NCI-H1694 treated with DMSO at 0.1 percent for 48 hours (cell line): Measurements from ENCODE around the gene SLC12A7.

Experiments used
- DNase-seq: peaks from one replicate; lab custom pipeline; 2025; lab: John Stamatoyannopoulos, UW

The SLC12A7 gene

DNA sequence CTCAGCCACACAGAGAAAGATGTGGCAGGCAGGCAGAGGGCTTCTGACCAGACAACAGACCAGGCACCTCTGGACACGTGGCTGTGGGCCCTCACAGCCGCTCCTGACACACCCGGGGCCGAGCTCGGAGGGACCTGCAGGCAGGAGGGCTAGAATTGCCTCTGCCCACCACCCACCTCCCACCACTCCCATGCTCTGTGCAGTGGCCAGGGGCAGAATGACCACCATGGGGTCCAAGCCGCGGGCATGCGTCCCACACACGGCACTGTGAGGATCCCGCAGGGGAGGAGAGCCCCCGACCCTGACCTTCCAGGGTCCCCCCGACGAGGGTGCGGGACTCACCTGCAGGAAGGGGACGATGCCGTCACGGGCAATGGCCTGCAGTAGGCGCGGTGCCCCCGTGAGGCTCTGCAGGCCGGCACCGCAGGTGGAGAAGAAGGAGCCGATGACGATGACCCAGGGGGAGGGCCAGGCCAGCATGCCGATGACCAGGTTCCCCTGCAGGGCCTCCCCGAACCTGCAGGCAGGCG lies 34.3 kb downstream of the SLC12A7 start:
- no peak for DNase-seq

GRCh38 chr5:1077026-1077425 lies 34.8 kb downstream of the SLC12A7 start:
- no peak for DNase-seq

DNA sequence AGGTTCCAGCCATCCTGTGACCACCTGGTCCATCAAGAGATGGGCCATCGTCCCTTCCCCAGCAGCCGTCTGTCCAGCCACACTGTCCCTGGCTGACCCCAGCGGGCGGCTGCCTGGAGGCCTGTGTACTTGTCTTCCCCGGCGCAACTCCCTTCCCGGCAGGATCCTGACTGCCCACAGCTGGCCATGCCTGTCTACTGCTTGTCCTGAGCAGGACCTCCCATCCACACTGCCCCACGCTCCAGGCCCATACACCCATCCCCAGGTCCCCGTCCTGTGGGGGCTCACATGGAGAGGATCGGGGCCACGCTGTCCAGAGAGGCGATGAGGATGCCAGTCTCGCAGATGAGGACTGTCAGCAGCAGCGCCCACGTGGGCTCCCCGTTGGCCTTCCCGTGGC lies 35.5 kb downstream of the SLC12A7 start:
- DNase-seq, result no peak

- no peak for DNase-seq
Observed at GRCh38 chr5:1075931-1076330, 35.9 kb downstream of the SLC12A7 start.

GRCh38 chr5:1075555-1075881 lies 36.3 kb downstream of the SLC12A7 start:
- no peak for DNase-seq

- DNase-seq, result no peak
Observed at GRCh38 chr5:1074816-1075554, 36.9 kb downstream of the SLC12A7 start.

- no peak for DNase-seq
Observed at GRCh38 chr5:1074226-1074625, 37.6 kb downstream of the SLC12A7 start.

DNA sequence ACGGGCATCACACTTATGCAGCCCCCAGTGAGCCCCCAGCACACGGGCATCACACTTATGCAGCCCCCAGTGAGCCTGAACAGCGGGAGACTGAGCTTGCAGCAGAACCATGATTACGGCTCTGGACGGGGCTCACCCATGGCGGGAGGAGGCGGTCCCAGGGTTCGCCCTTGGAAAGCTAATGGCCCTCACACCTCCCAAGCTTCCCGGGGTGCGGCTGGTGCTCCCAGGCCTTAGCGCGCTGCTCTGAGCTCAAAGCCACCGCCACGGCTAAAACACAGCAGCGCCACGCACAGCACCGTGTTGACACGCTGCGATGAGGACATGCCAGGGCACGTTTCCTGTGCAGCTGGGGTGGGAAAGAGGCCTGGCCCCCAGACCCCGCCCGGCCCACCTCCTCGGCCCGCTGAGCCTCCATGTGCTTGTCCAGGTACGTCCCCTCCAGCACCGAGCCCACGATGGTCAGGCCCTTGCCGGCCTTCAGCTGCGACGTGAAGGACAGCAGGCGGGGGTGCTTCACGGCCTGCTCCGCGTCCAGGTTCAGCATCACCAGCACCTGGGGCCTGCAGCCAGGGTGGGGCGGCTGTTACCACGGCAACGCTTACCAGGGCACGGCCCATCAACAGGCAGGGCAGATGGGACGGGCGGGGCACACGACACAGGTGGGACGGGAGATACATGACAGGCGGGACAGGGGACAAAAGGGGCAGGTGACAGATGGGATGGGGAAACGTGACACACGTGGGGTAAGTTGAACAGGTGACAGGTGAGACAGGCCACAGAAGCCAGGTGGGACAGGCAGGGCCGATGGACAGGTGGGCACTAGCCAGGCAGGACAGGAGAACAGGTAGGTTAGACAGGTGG lies 38.4 kb downstream of the SLC12A7 start:
- no peak for DNase-seq

DNA sequence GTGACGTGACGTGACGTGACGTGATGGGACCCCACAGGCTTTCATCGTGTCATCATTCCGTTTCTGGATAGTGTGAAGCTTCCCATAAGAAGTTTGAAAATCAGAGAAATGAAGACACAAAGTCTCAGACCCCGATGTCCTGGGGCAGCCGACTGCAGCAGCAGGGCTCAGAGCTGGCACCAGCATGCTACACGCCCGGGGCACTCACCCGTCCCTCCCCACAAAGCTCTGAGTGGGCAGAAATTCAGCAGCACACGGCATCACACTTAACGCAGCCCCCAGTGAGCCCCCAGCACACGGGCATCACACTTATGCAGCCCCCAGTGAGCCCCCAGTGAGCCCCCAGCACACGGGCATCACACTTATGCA lies 42.2 kb downstream of the SLC12A7 start:
- DNase-seq, result no peak

DNA sequence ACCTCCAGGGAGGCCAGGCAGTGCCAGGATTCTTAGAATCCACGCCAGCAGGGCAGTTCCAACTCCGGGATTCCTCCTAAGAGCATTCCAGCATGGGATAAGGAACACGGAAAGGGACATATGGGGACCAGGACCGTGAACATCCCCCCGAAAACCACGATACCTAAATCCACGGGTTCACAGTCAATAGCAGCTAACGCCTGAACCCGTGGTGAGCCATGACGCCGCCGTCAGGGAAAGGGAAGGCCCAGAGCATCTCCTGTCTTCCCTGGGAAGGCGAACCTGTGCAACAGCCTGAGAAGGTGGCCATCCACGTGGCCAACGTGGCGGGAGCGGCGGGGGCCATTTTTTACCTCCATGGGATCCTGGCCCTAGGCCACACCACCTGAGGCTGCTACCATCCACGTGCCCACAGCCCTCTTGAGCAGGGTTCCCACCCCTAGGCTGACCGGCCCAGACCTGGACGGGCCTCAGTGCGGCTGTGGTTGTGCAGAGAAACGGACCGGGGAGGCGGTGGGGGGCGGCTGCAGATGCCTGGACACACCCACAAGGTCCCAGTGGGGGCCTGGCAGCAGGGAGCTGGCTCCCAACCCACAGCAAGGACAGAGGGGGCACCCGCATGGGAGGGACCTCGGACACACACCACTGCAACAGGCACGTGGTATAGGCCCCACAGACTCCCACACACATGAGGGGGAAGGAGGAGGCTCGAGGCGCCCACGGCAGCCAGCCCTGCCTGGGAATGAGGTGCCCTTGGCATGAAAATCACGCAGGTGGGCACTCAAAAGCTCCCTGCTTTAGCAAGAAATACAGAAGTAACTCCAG lies 42.8 kb downstream of the SLC12A7 start:
- no peak for DNase-seq

- DNase-seq, result no peak
Observed at GRCh38 chr5:1068204-1068894, 43.5 kb downstream of the SLC12A7 start.

DNA sequence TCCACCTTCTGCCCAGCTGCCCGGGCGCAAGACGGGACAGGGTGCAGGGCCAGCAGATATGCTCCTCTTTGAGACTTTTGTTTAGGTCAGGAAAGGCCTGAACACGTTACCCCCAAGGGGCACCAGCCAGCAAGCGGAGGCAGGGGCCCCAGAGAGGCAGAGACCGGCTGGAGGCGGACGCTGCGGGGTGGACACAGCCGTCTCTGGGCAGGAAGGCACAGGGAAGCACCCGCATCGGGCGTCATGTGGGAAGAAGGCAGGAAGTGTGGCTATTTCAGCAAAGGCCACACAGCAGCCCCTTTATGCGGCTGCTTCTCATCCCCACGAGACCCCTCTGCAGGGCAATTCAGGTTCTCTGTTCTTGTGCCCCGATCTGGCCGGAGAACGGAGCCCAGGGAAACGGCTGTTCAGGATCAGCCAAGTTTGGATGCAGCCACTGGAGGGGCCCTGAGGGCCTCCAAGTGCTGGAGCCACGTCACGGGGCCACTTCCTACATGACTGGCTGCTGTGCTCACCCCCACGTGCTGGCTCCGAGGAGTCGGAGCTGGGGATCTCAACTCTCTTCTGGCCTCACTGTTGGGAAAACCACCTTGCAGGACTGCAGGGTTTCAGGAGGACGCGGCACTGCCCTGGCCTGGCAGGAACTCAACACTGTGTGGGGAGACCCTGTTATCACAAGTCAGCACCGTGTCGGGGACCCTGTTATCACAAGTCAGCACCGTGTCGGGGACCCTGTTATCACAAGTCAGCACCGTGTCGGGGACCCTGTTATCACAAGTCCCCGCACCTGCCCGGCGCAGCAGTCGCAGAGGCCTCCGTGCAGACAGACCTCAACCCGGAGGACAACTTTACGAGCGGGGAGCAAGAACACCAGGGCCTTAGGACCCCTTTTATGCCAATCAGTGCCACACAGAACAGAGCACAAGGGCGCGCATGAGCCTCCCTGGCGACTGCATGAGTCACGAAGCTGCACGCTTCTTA lies 44.4 kb downstream of the SLC12A7 start:
- DNase-seq, result no peak

DNA sequence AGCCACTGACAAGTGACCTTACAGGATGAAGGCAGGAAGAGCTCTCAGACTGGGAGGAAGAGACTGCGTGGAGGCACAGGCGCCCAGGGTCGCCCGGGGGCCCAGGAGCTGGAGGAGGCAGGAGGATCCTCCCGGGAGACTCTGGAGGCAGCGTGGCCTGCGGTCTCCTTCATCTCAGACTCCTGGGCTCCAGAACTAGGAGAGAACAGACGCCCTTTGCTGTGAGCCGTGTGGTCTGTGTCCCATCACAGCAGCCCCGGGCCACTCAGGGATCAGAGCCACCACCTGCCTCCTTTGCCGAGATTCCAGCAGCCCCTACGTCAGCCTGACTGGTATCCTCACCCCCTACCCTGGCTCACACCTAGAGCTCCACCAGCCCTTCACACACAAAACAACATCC lies 45.2 kb downstream of the SLC12A7 start:
- no peak for DNase-seq

GRCh38 chr5:1065891-1066650 lies 45.8 kb downstream of the SLC12A7 start:
- no peak for DNase-seq

DNA sequence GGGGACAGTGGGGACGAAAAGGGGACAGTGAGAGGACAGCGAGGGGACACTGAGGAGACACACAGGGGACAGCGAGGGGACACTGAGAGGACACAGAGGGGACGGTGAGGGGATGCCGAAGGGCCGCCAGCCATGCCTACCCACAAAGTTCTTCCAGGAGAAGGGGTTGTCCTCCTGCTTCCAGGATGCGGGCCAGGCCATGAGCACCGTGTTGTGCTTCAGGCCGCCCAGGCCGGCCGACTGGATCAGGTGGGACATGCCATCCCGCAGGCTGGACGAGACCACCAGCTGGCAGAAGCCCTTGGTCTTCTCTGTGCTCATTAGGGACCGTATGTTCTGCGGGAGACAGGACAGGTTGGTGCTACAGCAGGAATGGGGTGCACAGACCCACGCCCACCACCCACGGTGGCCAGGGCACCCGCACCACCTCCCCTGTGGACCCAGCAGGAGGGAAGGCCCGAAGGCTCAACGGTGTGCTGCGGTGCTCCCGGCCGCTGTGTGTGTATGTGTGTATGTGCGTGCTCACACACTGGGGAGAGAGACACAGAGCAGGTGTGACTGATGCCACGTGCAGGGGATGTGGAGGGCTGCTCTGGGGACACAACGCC lies 46.6 kb downstream of the SLC12A7 start:
- no peak for DNase-seq

GRCh38 chr5:1064383-1065142 lies 47.3 kb downstream of the SLC12A7 start:
- DNase-seq, result no peak

DNA sequence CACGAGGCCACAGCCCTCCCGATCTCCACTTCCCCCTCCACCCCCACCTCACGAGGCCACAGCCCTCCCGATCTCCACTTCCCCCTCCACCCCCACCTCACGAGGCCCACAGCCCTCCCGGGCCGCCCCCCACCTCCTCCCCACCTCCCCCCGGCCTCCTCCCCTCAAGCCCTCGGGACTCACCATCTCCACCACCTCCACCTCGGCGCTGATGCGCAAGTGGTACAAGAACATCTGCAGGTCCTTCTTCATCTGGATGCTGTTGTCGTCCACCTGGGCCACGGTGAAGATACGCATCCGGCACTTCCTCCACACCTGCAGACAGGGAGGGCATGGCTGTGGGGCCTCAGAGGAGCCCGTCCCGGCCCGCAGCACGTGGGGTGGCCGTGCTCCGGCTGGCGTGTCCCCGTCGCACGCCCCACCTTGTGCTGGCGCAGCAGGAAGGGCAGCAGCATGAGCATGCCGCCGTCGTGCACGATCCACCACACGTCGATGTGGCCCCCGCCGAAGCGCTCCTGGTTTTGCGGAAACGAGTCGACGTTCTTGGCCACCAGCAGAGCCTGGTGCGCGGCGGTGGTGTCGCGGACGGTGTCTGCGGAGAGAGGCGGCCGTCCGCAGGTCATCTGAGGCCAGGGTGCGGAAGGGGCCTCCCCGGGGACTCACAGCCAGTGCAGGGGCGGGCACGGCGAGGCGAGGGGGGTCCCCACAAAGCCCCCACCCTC lies 48.0 kb downstream of the SLC12A7 start:
- no peak for DNase-seq
